OCI-LY1 (cell line): Measurements from ENCODE around the gene ATF6B.
A peak's percentile ranks its signal among the peaks of the same experiment; 100 is the strongest.

Experiments
- H2AFZ ChIP-seq: fragments of 200-600 bp; sonication (generic), shearing (Covaris generic); 2 replicates; pipeline ENCODE4 v1.6.0; 2014; ENCODE audit warnings: antibody characterized with exemption, mild to moderate bottlenecking, low read length
- H3F3A ChIP-seq: fragments of 200-600 bp; sonication (generic), shearing (Covaris generic); 2 replicates; pipeline ENCODE4 v1.6.0; 2014; ENCODE audit warnings: mild to moderate bottlenecking, antibody characterized with exemption, low read length, moderate library complexity; ENCODE audit not compliant: insufficient read depth
- H3K27ac ChIP-seq: fragments of 200-600 bp; sonication (generic); 2 replicates; pipeline ENCODE4 v1.5.1; 2014; ENCODE audit warnings: low read length, mixed run types, mild to moderate bottlenecking, low read depth; ENCODE audit not compliant: poor library complexity, severe bottlenecking
- H3K27me3 ChIP-seq: fragments of 200-600 bp; sonication (generic); 2 replicates; pipeline ENCODE4 v1.6.0; 2014; ENCODE audit warnings: antibody characterized with exemption, mild to moderate bottlenecking, low read length, moderate library complexity; ENCODE audit not compliant: insufficient read depth
- H3K36me3 ChIP-seq: fragments of 200-600 bp; sonication (generic); 2 replicates; pipeline ENCODE4 v1.6.1; 2014; ENCODE audit warnings: mild to moderate bottlenecking, antibody characterized with exemption, low read length, moderate library complexity, mixed read lengths; ENCODE audit not compliant: insufficient read depth
- H3K4me1 ChIP-seq: fragments of 200-600 bp; sonication (generic); 2 replicates; pipeline ENCODE4 v1.5.1; 2014; ENCODE audit warnings: mild to moderate bottlenecking, low read length, moderate library complexity; ENCODE audit not compliant: insufficient read depth, severe bottlenecking
- H3K4me2 ChIP-seq: fragments of 200-600 bp; sonication (generic), shearing (Covaris generic); 2 replicates; pipeline ENCODE4 v1.6.1; 2014; ENCODE audit warnings: low read length
- H3K4me3 ChIP-seq: fragments of 200-600 bp; sonication (generic); 2 replicates; pipeline ENCODE4 v1.5.1; 2014; ENCODE audit warnings: low read length, low read depth, mild to moderate bottlenecking, mixed read lengths; ENCODE audit not compliant: poor library complexity, severe bottlenecking
- H3K79me2 ChIP-seq: fragments of 200-600 bp; shearing (Covaris generic); 2 replicates; pipeline ENCODE4 v1.6.1; 2016; ENCODE audit warnings: mixed run types, low read length, mixed read lengths; ENCODE audit not compliant: insufficient read depth
- H3K9ac ChIP-seq: fragments of 200-600 bp; sonication (generic), shearing (Covaris generic); 2 replicates; pipeline ENCODE4 v1.6.1; 2014; ENCODE audit warnings: mild to moderate bottlenecking, low read length, mixed read lengths
- H3K9me2 ChIP-seq: fragments of 200-600 bp; sonication (generic), shearing (Covaris generic); 2 replicates; pipeline ENCODE4 v1.6.1; 2014; ENCODE audit warnings: low read depth, mild to moderate bottlenecking, low read length, mixed read lengths
- H3K9me3 ChIP-seq: fragments of 200-600 bp; shearing (Covaris generic); 2 replicates; pipeline ENCODE4 v1.6.1; 2014; ENCODE audit warnings: low read length, mixed read lengths
- H4K20me1 ChIP-seq: fragments of 200-600 bp; sonication (generic), shearing (Covaris generic); 2 replicates; pipeline ENCODE4 v1.6.0; 2016; ENCODE audit warnings: mild to moderate bottlenecking, low read length; ENCODE audit not compliant: insufficient read depth
- EZH2 ChIP-seq: fragments of 200-600 bp; sonication (generic), shearing (Covaris generic); IDR thresholded peaks from 2 replicates; pipeline ENCODE4 v1.8.0; 2017; ENCODE audit warnings: borderline replicate concordance, mixed run types, mild to moderate bottlenecking, antibody characterized with exemption, low read length, moderate library complexity, mixed read lengths
- TF ChIP-seq, protein P1 (sequence below): fragments of 200-600 bp; sonication (generic), shearing (Covaris generic); IDR thresholded peaks from 2 replicates; pipeline ENCODE4 v1.5.1; 2017; ENCODE audit warnings: mild to moderate bottlenecking, antibody characterized with exemption, low read length, moderate library complexity, mixed read lengths

Gene ATF6B

DNA sequence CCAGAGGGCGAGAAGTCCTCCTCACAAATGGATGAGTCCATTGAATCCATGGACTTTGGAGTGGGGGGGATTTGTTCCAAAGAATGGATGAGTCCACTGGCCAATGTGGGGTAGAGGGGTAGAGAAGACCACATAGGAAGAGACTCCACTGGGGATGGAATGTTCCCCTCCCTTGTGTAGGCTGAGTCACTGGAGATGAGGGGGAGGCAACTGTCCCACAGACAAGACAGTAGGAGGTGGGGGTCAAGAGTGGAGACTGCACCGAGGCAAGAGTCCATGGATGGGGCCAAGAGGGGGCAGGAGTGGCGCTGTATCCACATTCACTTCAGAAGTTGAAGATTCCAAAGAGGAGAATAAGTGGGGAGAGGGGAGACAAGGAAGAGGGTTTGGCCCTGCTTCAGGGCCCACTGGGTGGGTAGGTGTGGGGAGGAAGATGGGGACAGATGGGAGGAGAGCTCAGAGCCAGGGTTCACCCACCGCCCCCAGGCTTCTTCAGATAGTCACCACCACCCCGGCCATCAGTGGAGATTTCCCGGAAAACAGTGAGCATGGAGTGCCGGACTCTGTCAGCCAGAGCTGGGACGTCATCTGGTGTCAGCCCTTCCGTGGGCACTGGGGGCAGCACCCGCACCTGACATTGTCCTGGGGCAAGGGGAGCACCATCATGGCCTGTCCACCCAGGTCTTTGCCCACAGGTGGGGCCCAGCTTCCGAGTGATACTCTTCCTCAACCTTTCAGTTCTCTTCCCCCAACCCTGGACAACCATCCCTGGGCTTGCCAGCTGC lies 41.0 kb upstream of the ATF6B start:
- peaks cover 37% of the 10 kb centered on the region; the same call in 1 of the 2 replicates for H3K36me3 ChIP-seq
- no peaks in the 10 kb centered on the region for H3K79me2 ChIP-seq
- no peaks in the 10 kb centered on the region for H4K20me1 ChIP-seq
- H3K9ac ChIP-seq = no peak overlapping the region
- H2AFZ ChIP-seq = no peak overlapping the region
- H3K4me3 ChIP-seq = no peak overlapping the region
- TF ChIP-seq EZH2 = no peak
- TF ChIP-seq, protein P1, sequence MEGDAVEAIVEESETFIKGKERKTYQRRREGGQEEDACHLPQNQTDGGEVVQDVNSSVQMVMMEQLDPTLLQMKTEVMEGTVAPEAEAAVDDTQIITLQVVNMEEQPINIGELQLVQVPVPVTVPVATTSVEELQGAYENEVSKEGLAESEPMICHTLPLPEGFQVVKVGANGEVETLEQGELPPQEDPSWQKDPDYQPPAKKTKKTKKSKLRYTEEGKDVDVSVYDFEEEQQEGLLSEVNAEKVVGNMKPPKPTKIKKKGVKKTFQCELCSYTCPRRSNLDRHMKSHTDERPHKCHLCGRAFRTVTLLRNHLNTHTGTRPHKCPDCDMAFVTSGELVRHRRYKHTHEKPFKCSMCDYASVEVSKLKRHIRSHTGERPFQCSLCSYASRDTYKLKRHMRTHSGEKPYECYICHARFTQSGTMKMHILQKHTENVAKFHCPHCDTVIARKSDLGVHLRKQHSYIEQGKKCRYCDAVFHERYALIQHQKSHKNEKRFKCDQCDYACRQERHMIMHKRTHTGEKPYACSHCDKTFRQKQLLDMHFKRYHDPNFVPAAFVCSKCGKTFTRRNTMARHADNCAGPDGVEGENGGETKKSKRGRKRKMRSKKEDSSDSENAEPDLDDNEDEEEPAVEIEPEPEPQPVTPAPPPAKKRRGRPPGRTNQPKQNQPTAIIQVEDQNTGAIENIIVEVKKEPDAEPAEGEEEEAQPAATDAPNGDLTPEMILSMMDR = no peak
- peaks cover 37% of the 10 kb centered on the region for H3K4me1 ChIP-seq
- no peaks in the 10 kb centered on the region for H3F3A ChIP-seq
- H3K9me2 ChIP-seq = no peaks in the 10 kb centered on the region
- no peaks in the 10 kb centered on the region for H3K27me3 ChIP-seq
- H3K27ac ChIP-seq = no peak overlapping the region
- H3K4me2 ChIP-seq = no peak overlapping the region
- H3K9me3 ChIP-seq = no peaks in the 10 kb centered on the region

DNA sequence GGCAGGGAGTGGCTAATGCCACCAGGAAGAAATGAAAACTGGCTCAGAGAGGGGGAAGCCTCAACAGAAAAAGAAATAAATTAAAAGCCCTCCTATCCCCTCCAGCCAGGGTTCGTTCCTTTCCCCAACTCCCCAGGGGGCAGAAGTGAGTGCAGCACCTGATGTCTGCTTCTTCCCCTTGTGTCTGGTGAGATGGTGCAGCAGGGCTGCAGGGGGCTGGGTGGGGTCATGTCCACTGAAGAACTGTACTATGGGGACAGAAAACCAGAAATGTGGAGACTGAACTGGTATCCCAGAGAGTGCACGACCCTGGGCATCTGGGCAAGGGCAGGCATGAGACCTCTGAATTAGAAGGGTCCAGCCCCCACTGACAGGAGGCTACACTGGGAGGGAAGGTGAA lies 40.3 kb upstream of the ATF6B start:
- Histone ChIP-seq H3F3A (no peaks in the 10 kb centered on the region), H3K9me2 (no peaks in the 10 kb centered on the region), H3K9me3 (no peaks in the 10 kb centered on the region), H3K4me2 (no peak overlapping the region), H3K36me3 (peaks cover 37% of the 10 kb centered on the region; the same call in 1 of the 2 replicates), H3K79me2 (no peaks in the 10 kb centered on the region), H3K27me3 (no peaks in the 10 kb centered on the region), H2AFZ (no peak overlapping the region), H3K4me3 (no peak overlapping the region), H4K20me1 (no peaks in the 10 kb centered on the region), H3K9ac (no peak overlapping the region; the same call in 1 of the 2 replicates), H3K27ac (peak overlapping the region; percentile 56), H3K4me1 (peaks cover 31% of the 10 kb centered on the region)
- TF ChIP-seq EZH2 = no peak
- TF ChIP-seq, protein P1 = no peak

DNA sequence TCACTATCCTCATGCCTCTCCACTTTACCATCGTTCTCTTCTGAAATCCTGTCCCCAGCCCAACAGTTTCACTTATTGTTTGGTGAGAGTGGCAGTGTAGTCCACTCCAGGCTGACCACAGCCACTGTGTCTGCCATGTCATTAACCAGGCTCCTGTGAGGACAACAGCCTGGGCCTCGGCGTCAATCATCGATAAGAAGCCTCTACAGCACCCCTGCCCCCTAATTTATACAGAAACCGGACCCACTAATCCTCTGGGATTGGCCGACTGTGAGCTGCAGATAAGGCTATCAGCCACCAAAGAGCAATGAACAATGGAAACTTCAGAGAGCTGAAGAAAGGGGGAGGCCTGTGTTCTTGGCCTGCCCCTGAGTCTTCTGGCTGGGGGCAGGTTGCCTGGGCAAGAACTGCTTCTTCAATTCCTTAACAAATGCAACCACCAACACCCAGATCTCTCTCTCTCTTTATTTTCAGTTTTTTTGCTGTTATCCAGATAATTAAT lies 39.8 kb upstream of the ATF6B start:
- no peak for TF ChIP-seq EZH2
- TF ChIP-seq, protein P1 = no peak
- Histone ChIP-seq H3K79me2 (no peaks in the 10 kb centered on the region), H3K4me2 (no peak overlapping the region), H4K20me1 (no peaks in the 10 kb centered on the region), H3K4me3 (no peak overlapping the region), H3K27ac (peak overlapping the region; percentile 56), H3K9me2 (no peaks in the 10 kb centered on the region), H3F3A (no peaks in the 10 kb centered on the region), H3K36me3 (peaks cover 37% of the 10 kb centered on the region; the same call in 1 of the 2 replicates), H3K9me3 (no peaks in the 10 kb centered on the region), H3K4me1 (peaks cover 26% of the 10 kb centered on the region), H2AFZ (no peak overlapping the region), H3K27me3 (no peaks in the 10 kb centered on the region), H3K9ac (peak overlapping the region; percentile 1; the same call in 1 of the 2 replicates)
